ENCODE measurements around the gene IL22RA1. TPM values are rescaled to one million over a fixed set of nuclear protein-coding genes. Genes with fewer than 3 reads are reported as not detected.

The IL22RA1 gene
- total RNA-seq, 1 experiment from 2014 or later: 0.13 TPM

DNA sequence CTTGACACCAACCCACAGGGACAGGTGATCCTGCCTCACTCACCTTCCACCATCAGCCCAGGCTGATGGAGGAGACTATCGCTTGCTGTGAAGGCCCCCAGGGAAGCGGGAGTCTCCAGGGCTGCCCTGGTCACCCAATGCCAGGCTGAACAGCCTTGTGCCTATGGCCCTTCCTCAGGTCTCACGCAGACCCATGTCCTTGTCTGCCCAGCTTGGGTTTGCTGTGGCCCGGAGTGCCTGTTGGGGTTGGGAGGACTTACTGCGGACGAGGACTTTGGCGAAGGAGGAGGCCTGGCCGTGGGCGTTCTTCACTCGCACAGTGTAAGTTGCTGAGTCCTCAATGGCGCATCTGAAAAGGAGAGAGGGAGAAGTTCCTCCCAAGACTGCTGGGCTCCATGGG, 45.3 kb downstream of the IL22RA1 start:
- Mint-ChIP-seq H3K27me3 (ENCODE audit: low read depth) (no peaks in the 10 kb centered on the region; the same call in 1 of the 2 replicates), H3K4me1 (peaks cover 14 to 30% of the 10 kb centered on the region in 2 experiments), H3K36me3 (ENCODE audit: insufficient read depth in 1 of 3, low read depth in 3 of 3) (no peaks in the 10 kb centered on the region), H3K9me3 (no peaks in the 10 kb centered on the region), H3K27ac (no peak overlapping the region), H3K4me3 (no peak overlapping the region)
- H3K4me2 ChIP-seq (ENCODE audit: insufficient read depth, insufficient read length, low read length): no peak overlapping the region
- no peak overlapping the region for H3K9ac ChIP-seq (ENCODE audit: extremely low read depth, insufficient read length, low read length)
- no peaks in the 10 kb centered on the region for H3K4me1 ChIP-seq (ENCODE audit: insufficient read depth, low read length)
- H3K79me1 ChIP-seq (ENCODE audit: insufficient read depth, low read depth, low read length, poor library complexity, severe bottlenecking): no peaks in the 10 kb centered on the region
- H3K27ac ChIP-seq (ENCODE audit: insufficient read length, low read depth, low read length): no peak overlapping the region
- H3K23ac ChIP-seq (ENCODE audit: insufficient read length, low read depth, low read length): no peak overlapping the region
- no peak overlapping the region for H4K5ac ChIP-seq (ENCODE audit: insufficient read length, low read depth, low read length)
- WGBS (ENCODE audit: extremely low coverage, insufficient read length, low lambda C conversion rate): no CpG with 5 or more reads among the region's 11 CpGs
- H3K14ac ChIP-seq (ENCODE audit: insufficient read depth, low read length): no peak overlapping the region
- no peak overlapping the region for H2BK12ac ChIP-seq (ENCODE audit: insufficient read length, low read depth, low read length)
- no peak for DNase-seq
- no peak overlapping the region for H2BK15ac ChIP-seq (ENCODE audit: low read depth, low read length)
- H2BK5ac ChIP-seq (ENCODE audit: insufficient read length, low read length): no peak overlapping the region
- no peak overlapping the region for H2BK20ac ChIP-seq (ENCODE audit: low read depth, low read length, poor library complexity, severe bottlenecking)
- H2AK5ac ChIP-seq (ENCODE audit: insufficient read length, low read length): no peak overlapping the region
- no peak overlapping the region for H3K56ac ChIP-seq (ENCODE audit: insufficient read length, low read depth, low read length)
- H4K20me1 ChIP-seq (ENCODE audit: control insufficient read depth, insufficient read depth, insufficient read length): no peaks in the 10 kb centered on the region
- no peak overlapping the region for H3K18ac ChIP-seq (ENCODE audit: insufficient read length, low read depth, low read length)
- H3K9me3 ChIP-seq (ENCODE audit: control insufficient read depth, low read depth, low read length): no peaks in the 10 kb centered on the region
- no peak for TF ChIP-seq CTCF (conservative IDR thresholded peaks at IDR 0.05)
- H4K91ac ChIP-seq (ENCODE audit: insufficient read length, low read depth, low read length): no peak overlapping the region
- no peak overlapping the region for H3K4ac ChIP-seq (ENCODE audit: low read depth, low read length)
- no peak overlapping the region for H4K8ac ChIP-seq (replicated peaks; ENCODE audit: insufficient read length, low read depth, low read length)
- H3K27me3 ChIP-seq (ENCODE audit: insufficient read depth, low read length): no peaks in the 10 kb centered on the region
- H3T11ph ChIP-seq (ENCODE audit: low read length): no peak overlapping the region
- no peaks in the 10 kb centered on the region for H3K79me2 ChIP-seq (ENCODE audit: insufficient read depth, low read length)
- H2BK120ac ChIP-seq (ENCODE audit: low read depth, low read length, poor library complexity, severe bottlenecking): no peak overlapping the region
- no peaks in the 10 kb centered on the region for H3K23me2 ChIP-seq (ENCODE audit: insufficient read length, low read depth, low read length, poor library complexity, severe bottlenecking)
- H2AFZ ChIP-seq (ENCODE audit: low read length): no peak overlapping the region

Data from H9 (cell line).